Stimulated activated CD4-positive, alpha-beta T cell treated with anti-CD3 and anti-CD28 coated beads, Interleukin-1b, Interleukin-23, amount 100 ng/mL, for 24 hours (primary cell): ENCODE data around the gene RMDN2.
"Not testable (repeated sequence)": the region's sequence is repeated elsewhere in the genome, so short reads cannot be mapped to it uniquely, and the experiment has no call there.

ENCODE experiments used
- DNase-seq, 4 experiments: peaks; one replicate each; pipeline ENCODE4 v3.0.0-alpha.2; 2020; ENCODE audit warnings: low read depth in 4 of 4, low spot score in 1 of 4

RMDN2 gene

GRCh38 chr2:37928377-37928776 lies 3.3 kb downstream of the RMDN2 start:
- no peak for DNase-seq

- DNase-seq = not testable (repeated sequence)
Observed at GRCh38 chr2:37930392-37930791, 5.3 kb downstream of the RMDN2 start.

GRCh38 chr2:37932873-37933272 lies 7.8 kb downstream of the RMDN2 start:
- DNase-seq = not testable (repeated sequence)

GRCh38 chr2:37934591-37935513 lies 9.8 kb downstream of the RMDN2 start:
- DNase-seq = no peak

- not testable (repeated sequence) for DNase-seq
Observed at GRCh38 chr2:37937568-37937967, 12.5 kb downstream of the RMDN2 start.

- DNase-seq = not testable (repeated sequence)
Observed at GRCh38 chr2:37941267-37941666, 16.2 kb downstream of the RMDN2 start.

GRCh38 chr2:37944268-37944667 lies 19.2 kb downstream of the RMDN2 start:
- no peak for DNase-seq

- no peak for DNase-seq
Observed at GRCh38 chr2:37947306-37947705, 22.2 kb downstream of the RMDN2 start.

- not testable (repeated sequence) for DNase-seq
Observed at GRCh38 chr2:37962018-37962739, 37.1 kb downstream of the RMDN2 start.

GRCh38 chr2:37962740-37963121 lies 37.6 kb downstream of the RMDN2 start:
- not testable (repeated sequence) for DNase-seq

GRCh38 chr2:37963901-37964300 lies 38.8 kb downstream of the RMDN2 start:
- DNase-seq = not testable (repeated sequence)

- DNase-seq = no peak
Observed at GRCh38 chr2:37966326-37966725, 41.2 kb downstream of the RMDN2 start.

GRCh38 chr2:37969731-37970130 lies 44.6 kb downstream of the RMDN2 start:
- no peak for DNase-seq

- DNase-seq = no peak
Observed at GRCh38 chr2:37971971-37972370, 46.9 kb downstream of the RMDN2 start.

GRCh38 chr2:37973615-37974353 lies 48.7 kb downstream of the RMDN2 start:
- DNase-seq = no peak

GRCh38 chr2:37975808-37976207 lies 50.7 kb downstream of the RMDN2 start:
- DNase-seq = no peak

GRCh38 chr2:37976411-37976810 lies 51.3 kb downstream of the RMDN2 start:
- no peak for DNase-seq

- DNase-seq = peak; percentile 37 to 52 (median 38)
Observed at GRCh38 chr2:37982147-37982582, 57.1 kb downstream of the RMDN2 start.

GRCh38 chr2:37982847-37983246 lies 57.8 kb downstream of the RMDN2 start:
- DNase-seq = no peak

GRCh38 chr2:37983719-37984118 lies 58.6 kb downstream of the RMDN2 start:
- no peak for DNase-seq

GRCh38 chr2:37984176-37984575 lies 59.1 kb downstream of the RMDN2 start:
- DNase-seq = no peak
